ENCODE measurements around the gene GTSF1L. TPM values are rescaled to one million over a fixed set of nuclear protein-coding genes. Genes with fewer than 3 reads are reported as not detected.

The GTSF1L gene
- total RNA-seq, 3 donors from 2014 or later: not detected

GRCh38 chr20:43721429-43722152 is 5.2 kb downstream of the GTSF1L start:
- intact Hi-C loops (cut with DNase I; ENCODE audit: low total_unique reads): no loop called here
- no peak for DNase-seq (ENCODE audit: low spot score in 2 of 2)
- TF ChIP-seq CTCF (IDR thresholded peaks at IDR 0.05) (no peak), POLR2AphosphoS5 (IDR thresholded peaks at IDR 0.05) (no peak), POLR2A (IDR thresholded peaks at IDR 0.05) (no peak)
- H3K36me3 ChIP-seq: no peaks in the 10 kb centered on the region
- H3K27me3 ChIP-seq: no peaks in the 10 kb centered on the region
- no peak overlapping the region for H3K4me3 ChIP-seq
- H3K9me3 ChIP-seq: no peaks in the 10 kb centered on the region
- H3K4me1 ChIP-seq: no peaks in the 10 kb centered on the region
- no peak overlapping the region for H3K27ac ChIP-seq

GRCh38 chr20:43721097-43721428 is 5.7 kb downstream of the GTSF1L start:
- TF ChIP-seq CTCF (IDR thresholded peaks at IDR 0.05) (no peak), POLR2AphosphoS5 (IDR thresholded peaks at IDR 0.05) (no peak), POLR2A (IDR thresholded peaks at IDR 0.05) (no peak)
- H3K27ac ChIP-seq: no peak overlapping the region
- no peak overlapping the region for H3K4me3 ChIP-seq
- H3K36me3 ChIP-seq: no peaks in the 10 kb centered on the region
- no peak for DNase-seq (ENCODE audit: low spot score in 2 of 2)
- H3K9me3 ChIP-seq: no peaks in the 10 kb centered on the region
- intact Hi-C loops (cut with DNase I; ENCODE audit: low total_unique reads): no loop called here
- no peaks in the 10 kb centered on the region for H3K4me1 ChIP-seq
- no peaks in the 10 kb centered on the region for H3K27me3 ChIP-seq

- Histone ChIP-seq H3K27me3 (no peaks in the 10 kb centered on the region), H3K4me1 (no peaks in the 10 kb centered on the region), H3K9me3 (no peaks in the 10 kb centered on the region), H3K27ac (no peak overlapping the region), H3K4me3 (no peak overlapping the region), H3K36me3 (no peaks in the 10 kb centered on the region)
- DNase-seq (ENCODE audit: low spot score in 2 of 2): no peak
- TF ChIP-seq POLR2A (IDR thresholded peaks at IDR 0.05) (no peak), POLR2AphosphoS5 (IDR thresholded peaks at IDR 0.05) (no peak), CTCF (IDR thresholded peaks at IDR 0.05) (no peak)
- intact Hi-C loops (cut with DNase I; ENCODE audit: low total_unique reads): no loop called here
Observed at GRCh38 chr20:43720007-43720406, 6.8 kb downstream of the GTSF1L start.

GRCh38 chr20:43717616-43717995 is 9.2 kb downstream of the GTSF1L start:
- intact Hi-C loops (cut with DNase I; ENCODE audit: low total_unique reads): no loop called here
- TF ChIP-seq POLR2A (IDR thresholded peaks at IDR 0.05) (no peak), CTCF (IDR thresholded peaks at IDR 0.05) (no peak), POLR2AphosphoS5 (IDR thresholded peaks at IDR 0.05) (no peak)
- Histone ChIP-seq H3K27ac (no peak overlapping the region), H3K4me3 (no peak overlapping the region), H3K4me1 (no peaks in the 10 kb centered on the region), H3K36me3 (no peaks in the 10 kb centered on the region), H3K9me3 (no peaks in the 10 kb centered on the region), H3K27me3 (no peaks in the 10 kb centered on the region)
- DNase-seq (ENCODE audit: low spot score in 2 of 2): no peak

- Histone ChIP-seq H3K4me3 (no peak overlapping the region), H3K9me3 (no peaks in the 10 kb centered on the region), H3K4me1 (no peaks in the 10 kb centered on the region), H3K27me3 (no peaks in the 10 kb centered on the region), H3K36me3 (no peaks in the 10 kb centered on the region), H3K27ac (no peak overlapping the region)
- TF ChIP-seq CTCF (IDR thresholded peaks at IDR 0.05) (no peak), POLR2A (IDR thresholded peaks at IDR 0.05) (no peak), POLR2AphosphoS5 (IDR thresholded peaks at IDR 0.05) (no peak)
- no peak for DNase-seq (ENCODE audit: low spot score in 2 of 2)
- intact Hi-C loops (cut with DNase I; ENCODE audit: low total_unique reads): no loop called here
Observed at GRCh38 chr20:43716757-43717615, 9.8 kb downstream of the GTSF1L start.

All from breast epithelium (tissue), 4 donors.